CD4-positive, alpha-beta T cell treated with Interleukin-10 for 1 hour (primary cell): ENCODE results near the gene PANX2.
"Not testable (repeated sequence)": the region's sequence is repeated elsewhere in the genome, so short reads cannot be mapped to it uniquely, and the experiment has no call there.

ENCODE experiments used
- DNase-seq: peaks from one replicate; pipeline ENCODE4 v3.0.0-alpha.2; 2020

Gene PANX2

DNA sequence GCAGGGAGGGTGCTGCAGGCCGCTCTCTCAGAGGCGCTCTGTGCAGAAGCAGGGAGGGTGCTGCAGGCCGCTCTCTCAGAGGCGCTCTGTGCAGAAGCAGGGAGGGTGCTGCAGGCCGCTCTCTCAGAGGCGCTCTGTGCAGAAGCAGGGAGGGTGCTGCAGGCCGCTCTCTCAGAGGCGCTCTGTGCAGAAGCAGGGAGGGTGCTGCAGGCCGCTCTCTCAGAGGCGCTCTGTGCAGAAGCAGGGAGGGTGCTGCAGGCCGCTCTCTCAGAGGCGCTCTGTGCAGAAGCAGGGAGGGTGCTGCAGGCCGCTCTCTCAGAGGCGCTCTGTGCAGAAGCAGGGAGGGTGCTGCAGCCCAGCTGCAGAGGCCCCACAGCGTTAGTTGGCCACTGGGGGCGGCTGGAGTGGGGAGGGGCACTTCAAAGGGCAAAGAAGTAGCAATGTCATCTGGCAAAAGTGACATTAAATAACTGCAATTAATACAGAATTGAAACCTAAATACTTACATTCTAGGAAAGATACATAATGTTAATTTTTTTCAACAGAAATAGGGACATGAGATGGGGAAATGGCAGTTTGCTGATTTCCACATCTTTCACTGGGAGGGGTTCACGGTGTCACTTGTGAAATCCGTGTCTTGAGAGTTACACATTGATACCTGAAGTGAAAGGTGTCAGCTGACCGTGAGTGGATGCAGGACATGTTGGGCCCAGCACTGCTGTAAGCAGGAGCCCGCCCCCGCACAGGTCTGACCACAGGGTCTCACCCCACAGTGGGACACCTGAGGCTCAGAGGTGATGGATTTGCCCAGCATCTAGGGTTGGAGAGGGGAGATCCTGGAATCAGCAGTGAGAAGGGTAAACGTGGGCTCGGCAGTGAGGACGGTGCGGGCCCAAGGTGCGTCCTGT, 23.0 kb upstream of the PANX2 start:
- DNase-seq, result not testable (repeated sequence)

- DNase-seq, result no peak
Measured at GRCh38 chr22:50148166-50148500, 22.4 kb upstream of the PANX2 start.

DNA sequence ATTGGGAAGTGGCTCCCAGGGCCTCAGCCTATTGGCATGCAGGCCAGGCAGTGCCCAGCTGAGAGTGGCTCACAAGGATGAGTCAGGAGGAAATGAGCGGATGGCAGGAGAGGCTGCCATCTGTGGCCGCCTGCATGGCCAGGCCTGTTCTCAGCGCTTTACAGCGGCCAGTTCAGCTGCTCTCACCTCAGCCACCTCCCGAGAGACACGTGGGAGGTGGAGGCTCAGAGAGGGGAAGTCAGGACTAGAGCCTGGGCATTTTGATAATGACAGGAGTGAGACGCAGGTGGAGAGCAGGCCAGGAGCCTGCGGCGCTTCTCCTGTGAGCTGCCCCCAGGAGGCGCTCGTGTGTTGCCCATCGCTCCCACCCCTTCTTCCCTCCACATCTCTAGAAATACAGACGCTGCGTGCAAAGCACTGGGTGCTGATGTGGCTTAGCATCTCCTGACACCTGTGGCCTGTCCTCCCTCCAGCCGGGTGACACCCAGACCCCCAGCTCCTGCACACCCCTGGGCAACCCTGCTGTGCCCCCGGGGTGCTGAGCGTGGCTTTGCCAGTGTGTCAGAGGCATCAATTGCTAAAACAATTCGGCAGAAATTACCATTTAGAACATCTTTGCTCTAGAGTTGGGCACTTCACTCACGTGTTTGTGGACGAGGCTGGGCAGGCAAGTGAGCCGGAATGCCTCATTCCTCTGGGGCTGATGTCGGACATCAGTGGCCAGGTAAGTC, 21.4 kb upstream of the PANX2 start:
- DNase-seq, result peak; percentile 78

DNA sequence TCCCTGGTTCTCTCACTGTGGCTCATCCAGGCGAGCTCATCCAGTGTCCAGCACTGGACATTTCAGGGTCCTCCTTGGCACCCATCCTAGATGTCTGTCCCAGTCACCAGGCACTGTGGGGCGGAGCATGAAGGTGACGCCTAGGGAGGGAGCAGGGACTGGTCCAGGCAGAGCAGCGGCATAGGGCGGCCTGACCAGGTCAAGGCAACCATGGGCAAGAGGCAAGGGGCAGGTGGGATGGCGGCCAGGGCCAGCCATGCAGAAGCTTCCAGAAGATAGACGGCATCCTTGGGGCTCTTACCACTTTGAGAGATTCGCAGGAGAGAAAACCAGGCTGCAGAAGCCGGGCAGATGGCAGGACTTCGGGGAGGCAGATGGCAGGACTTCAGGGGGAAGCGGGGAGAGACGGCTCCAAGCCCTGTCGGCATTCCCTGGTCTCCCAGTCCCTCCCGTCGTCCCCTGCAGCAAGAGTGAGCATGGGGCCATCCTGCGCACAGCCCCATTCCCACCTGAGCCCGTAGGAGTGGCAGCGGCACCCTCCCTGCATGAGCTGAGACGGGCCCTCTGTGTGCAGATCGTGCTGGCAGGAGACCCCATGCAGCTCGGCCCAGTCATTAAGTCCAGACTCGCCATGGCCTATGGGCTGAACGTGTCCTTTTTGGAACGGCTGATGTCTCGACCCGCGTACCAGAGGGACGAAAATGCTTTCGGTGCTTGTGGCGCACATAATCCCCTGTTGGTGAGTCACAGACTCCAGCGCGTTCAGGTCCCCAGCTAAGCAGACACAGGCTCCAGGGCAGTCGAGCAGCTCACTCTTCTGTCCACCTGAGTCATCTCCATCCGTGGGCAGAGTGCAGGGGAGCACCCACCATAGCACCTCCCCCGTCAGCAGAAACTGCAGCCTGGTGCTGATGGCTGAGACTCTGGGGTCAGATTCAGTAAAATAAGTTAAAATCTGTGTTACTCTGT, 20.1 kb upstream of the PANX2 start:
- DNase-seq, result no peak

DNA sequence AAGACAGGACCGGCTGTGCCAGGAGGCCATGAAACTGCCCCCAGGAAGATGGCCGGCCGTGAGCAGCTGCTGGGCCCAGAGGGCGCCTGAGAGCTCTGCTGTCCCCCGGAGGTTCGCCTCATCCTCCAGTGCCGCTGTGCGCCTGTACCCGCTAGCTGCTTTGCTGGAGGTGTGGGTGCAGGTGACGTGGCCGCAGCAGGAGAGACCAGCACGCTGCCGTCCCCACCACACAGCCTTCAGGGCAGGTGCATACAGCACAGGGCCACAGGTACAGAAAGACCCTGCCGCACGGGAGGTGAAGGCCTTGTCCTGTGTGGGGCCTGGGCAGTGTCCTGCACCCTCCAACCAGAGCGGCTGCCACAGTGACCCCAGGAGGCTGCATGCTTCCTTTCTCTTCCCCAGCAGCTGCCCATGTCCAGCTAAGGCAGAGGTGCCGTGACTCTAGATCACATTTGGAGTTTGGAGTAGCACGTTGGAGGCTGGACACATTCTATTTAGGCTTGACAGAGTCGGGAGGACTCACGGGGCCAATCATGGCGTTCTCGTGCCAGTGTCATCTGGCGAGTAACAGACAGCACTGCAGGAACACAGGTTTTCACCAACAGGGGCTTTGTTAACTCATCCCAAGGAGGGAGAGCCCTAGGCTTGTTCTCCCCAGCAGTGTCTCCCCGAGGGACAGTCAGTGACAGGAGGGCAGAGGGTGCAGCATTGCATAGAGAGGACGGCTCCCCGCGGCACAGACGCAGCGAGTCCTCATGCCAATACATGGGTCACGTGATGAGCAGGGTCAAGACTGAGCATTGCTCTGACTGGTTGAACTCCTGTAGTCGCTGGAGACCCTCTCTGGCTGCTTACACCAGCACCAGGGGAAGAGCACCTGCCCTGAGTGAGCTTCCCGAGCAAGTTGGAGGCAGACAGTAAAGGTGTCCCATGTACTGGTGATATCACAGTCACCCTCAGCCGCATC, 18.7 kb upstream of the PANX2 start:
- DNase-seq, result no peak

- no peak for DNase-seq
Measured at GRCh38 chr22:50153056-50153755, 17.3 kb upstream of the PANX2 start.

DNA sequence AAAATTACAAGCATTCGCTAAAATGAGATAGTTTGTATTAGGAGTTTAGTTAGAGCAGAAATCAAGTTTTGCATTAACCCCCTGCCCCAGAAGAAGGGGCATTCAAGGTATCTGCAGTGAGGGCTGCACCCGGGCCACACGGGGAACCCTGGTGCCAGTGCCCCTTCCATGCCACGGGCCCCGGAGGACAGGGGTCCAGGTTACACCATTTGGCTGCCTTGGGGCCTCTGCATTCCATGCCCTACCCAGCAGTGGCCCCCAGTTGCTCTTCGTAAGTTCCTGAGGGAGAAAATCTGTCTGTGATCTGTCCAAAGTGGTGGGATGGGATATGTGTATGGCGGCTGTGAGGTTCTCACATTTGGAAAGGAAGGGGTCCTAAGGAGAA, 16.8 kb upstream of the PANX2 start:
- no peak for DNase-seq

GRCh38 chr22:50157709-50158375, 12.7 kb upstream of the PANX2 start:
- no peak for DNase-seq

DNA sequence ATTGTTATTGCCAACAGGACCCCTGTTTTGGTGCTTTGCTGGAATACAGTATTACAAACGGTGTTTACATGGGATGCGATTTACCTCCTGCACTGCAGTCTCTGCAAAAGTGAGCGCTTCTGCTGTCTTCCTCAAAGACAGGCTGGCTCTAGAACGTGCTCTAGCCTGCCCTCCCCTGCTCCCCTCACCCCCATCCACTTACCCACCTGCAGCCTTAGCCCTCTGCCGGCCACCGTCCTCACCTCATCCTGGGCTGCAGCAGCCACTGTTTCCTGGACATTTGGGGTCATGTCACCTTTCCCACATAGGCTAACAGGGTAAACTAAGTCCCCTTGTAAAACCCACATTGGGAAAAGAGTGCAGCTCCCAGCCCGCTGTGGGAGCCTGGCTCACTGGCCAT, 9.6 kb upstream of the PANX2 start:
- no peak for DNase-seq

- DNase-seq, result no peak
Measured at GRCh38 chr22:50161508-50162390, 8.8 kb upstream of the PANX2 start.

DNA sequence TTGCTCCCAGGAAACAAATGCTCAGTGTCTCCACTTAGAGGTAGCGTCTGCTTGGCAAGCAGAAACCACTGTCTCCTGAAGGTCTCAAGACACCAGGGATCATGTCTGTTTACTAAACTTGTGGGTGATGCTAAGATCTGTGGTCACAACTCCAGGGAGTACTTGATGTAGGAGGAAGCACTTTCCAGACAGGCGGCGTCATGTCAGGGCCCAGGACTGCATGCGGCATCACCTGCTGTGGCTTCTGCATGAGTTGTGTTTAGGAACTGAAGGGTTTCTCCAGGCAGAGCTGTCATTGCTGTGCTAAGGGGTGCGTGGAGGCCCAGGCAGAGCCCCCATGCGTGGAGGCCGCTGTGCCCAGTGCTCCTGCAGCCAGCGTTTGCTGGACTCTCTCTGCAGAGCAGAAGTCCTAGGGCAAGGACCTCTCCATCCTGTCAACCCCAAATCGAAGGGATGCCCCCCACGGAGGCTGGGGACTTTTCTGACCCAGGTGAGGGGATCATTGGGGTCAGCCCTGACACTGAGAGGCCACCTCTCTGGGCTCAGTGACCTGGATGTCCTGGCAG, 8.1 kb upstream of the PANX2 start:
- no peak for DNase-seq

- DNase-seq, result no peak
Measured at GRCh38 chr22:50165436-50166123, 5.0 kb upstream of the PANX2 start.

- no peak for DNase-seq
Measured at GRCh38 chr22:50167689-50168489, 2.6 kb upstream of the PANX2 start.

DNA sequence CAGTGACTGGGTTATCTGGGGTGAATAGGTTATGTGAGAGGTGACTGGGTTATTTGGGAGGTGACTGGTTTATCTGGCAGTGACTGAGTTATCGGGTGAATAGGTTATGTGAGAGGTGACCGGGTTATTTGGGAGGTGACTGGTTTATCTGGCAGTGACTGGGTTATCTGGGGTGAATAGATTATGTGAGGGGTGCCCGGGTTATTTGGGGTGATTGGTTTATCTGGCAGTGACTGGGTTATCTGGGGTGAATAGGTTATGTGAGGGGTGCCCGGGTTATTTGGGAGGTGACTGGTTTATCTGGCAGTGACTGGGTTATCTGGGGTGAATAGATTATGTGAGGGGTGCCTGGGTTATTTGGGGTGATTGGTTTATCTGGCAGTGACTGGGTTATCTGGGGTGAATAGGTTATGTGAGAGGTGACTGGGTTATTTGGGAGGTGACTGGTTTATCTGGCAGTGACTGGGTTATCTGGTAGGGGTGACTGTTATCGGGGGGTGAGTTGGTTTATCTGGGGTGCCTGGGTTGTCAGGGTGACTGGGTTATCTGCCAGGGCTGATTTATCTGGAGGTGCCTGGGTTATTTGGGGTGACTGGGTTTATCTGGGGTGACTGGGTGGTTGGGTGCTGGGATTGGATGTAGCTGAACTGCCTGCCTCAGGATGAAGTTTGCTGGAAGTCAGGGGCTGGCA, 1.9 kb upstream of the PANX2 start:
- not testable (repeated sequence) for DNase-seq

- DNase-seq, result no peak
Measured at GRCh38 chr22:50169181-50169759, 1.3 kb upstream of the PANX2 start.

- peak; percentile 25 for DNase-seq
Measured at GRCh38 chr22:50169774-50170341, 673 bp upstream of the PANX2 start.
